GM18511 (cell line): ENCODE results near the gene SUMO2.
"Not testable (repeated sequence)": the region's sequence is repeated elsewhere in the genome, so short reads cannot be mapped to it uniquely, and the experiment has no call there.

Experiments
- ATAC-seq: cut with Tn5 transposase; IDR thresholded peaks from one replicate; pipeline ENCODE4 v1.9.1; 2021; ENCODE audit warnings: mild to moderate bottlenecking, moderate library complexity; ENCODE audit not compliant: unreplicated experiment

Gene SUMO2

GRCh38 chr17:75146592-75146991, 36.2 kb downstream of the SUMO2 start:
- no peak for ATAC-seq

DNA sequence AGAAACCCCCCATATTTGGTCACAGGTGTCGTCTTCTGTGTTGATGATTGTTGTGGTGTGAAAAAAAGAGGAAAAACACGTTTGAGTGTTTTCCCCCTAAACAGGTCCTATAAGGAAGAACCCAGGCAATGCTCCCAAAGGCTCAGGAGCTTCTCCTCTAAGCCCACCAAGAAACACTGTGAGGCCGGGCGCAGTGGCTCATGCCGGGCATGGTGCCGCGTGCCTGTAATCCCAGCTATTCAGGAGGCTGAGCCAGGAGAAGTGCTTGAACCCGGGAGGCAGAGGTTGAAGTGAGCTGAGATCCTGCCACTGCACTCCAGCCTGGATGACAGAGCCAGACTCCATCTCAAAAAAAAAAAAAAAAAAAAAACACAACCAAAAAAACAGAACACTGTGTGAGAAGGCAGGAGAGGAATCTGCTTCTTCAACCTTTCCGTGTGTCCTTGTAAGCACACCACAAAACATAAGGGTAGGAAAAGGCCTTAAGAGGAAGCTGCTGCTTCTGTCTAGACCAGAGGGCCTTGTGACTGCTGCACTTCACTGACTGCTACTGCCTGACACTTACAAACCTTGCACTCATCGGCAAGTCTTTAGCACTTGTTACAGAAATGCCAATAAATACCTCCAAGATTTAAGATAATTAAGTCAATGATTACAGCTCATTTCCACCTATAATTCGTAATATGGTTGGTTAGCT, 37.8 kb downstream of the SUMO2 start:
- ATAC-seq: no peak

DNA sequence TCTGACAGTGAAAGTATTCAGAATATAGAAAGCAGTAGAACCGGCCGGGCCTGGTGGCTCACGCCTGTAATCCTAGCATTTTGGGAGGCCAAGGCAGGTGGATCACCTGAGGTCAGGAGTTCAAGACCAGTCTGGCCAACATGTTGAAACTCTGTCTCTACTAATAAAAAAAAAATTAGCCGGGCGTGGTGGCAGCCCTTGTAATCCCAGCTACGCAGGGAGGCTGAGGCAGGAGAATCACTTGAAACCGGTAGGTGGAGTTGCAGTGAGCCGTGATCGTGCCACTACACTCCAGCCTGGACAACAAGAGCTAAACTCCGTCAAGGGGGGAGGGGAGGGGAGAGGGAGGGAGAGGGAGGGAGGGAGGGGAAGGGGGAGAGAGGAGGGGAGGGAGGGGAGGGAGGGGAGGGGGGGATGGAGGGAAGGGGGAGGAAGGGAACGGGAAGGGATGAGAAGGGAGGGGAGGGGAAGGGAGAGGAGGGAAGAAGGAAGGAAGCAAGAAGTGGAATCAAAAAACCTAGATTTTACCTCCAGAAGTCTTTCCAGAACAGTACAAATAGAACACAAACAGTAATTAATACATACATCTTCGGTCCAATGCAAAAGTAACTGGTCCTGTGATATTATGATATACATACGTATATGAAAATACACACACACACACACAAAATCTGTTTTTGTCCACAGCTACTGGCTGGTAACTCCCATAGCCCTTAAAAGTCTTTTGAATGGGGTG, 40.4 kb downstream of the SUMO2 start:
- ATAC-seq: no peak

- no peak for ATAC-seq
Observed at GRCh38 chr17:75138519-75138918, 44.2 kb downstream of the SUMO2 start.

DNA sequence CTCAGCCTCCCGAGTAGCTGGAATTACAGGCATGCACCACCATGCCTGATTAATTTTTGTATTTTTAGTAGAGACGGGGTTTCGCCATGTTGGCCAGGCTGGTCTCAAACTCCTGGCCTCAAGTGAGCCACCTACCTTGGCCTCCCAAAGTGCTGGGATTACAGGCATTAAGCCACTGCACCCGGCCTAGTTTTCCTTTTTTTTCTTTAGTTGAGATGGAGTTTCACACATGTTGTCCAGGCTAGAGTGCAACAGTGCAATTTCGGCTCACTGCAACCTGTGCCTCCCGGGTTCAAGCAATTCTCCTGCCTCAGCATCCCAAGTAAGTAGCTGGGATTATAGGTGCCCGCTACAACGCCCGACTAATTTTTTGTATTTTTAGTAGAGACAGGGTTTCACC, 45.0 kb downstream of the SUMO2 start:
- ATAC-seq: not testable (repeated sequence)

DNA sequence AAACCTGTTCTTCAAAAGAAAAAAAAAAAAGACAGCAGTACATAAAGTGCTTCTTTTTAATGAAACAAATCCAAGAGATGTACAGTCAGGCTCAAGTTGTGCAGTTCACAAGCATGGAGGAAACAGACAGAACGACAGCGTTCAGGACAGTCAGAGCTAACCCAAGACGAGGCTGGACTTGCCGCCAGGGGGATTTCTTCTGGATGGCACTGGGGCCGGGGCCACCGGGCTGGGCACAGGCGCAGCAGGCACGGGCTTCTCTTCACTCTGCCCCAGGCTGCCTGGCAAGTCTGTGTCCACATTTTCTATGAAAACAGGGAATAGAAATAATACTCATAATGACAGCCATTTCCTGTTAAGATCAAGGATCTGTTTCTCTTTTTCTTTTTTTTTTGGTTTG, 46.8 kb downstream of the SUMO2 start:
- no peak for ATAC-seq

DNA sequence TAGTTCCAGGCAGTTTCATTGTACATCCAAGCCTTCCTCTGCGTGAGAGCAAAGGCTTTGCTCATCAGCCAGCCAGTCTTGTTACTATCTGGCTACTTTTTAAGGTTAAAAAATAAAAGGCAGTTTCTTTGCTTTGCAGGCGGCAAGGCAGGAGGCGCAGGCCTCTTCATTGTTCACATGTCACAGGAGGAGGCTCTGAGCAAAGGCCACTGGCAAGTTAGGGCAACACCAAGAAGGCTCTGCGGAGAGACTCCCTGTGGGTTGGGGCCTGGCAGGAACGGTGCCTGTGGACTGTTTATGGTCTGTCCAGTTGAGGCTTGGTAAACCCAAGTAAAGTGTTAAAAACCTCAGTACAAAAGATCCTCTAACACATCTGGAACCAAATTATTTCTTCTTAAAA, 47.3 kb downstream of the SUMO2 start:
- ATAC-seq: no peak

DNA sequence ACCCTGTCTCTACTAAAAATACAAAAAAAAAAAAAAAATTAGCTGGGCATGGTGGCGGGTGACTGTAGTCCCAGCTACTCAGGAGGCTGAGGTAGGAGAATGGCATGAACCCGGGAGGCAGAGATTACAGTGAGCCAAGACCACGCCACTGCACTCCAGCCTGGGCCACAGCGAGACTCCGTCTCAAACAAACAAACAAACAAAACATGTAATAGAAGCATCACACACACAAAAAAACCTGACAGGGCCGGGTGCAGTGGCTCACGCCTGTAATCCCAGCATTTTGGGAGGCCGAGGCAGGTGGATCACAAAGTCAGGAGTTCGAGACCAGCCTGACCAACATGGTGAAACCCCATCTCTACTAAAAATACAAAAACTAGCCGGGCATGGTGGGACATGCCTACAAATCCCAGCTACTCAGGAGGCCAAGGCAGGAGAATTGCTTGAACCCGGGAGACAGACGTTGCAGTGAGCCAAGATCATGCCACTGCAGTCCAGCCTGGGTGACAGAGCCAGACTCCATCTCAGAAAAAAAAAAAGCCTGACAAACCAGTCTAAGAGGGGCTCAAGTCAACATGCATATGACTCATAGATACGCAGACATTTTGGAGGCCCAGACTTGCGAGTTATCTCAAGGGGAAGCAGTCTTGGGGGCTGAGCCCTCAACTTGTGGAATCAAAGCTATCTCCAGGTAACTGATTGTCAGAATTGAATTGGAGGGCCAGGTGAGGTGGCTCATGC, 49.0 kb downstream of the SUMO2 start:
- ATAC-seq: not testable (repeated sequence)

GRCh38 chr17:75133001-75133400, 49.8 kb downstream of the SUMO2 start:
- ATAC-seq: no peak

GRCh38 chr17:75132018-75133000, 50.5 kb downstream of the SUMO2 start:
- ATAC-seq: not testable (repeated sequence)

GRCh38 chr17:75131278-75132017, 51.3 kb downstream of the SUMO2 start, which contains the start of gene NT5C:
Gene NT5C (minus strand): TSS chr17:75131742. CDS start chr17:75131707, 35 bp downstream.
- ATAC-seq: peak; percentile 82

GRCh38 chr17:75130632-75131277, 52.0 kb downstream of the SUMO2 start:
- peak; percentile 32 for ATAC-seq

DNA sequence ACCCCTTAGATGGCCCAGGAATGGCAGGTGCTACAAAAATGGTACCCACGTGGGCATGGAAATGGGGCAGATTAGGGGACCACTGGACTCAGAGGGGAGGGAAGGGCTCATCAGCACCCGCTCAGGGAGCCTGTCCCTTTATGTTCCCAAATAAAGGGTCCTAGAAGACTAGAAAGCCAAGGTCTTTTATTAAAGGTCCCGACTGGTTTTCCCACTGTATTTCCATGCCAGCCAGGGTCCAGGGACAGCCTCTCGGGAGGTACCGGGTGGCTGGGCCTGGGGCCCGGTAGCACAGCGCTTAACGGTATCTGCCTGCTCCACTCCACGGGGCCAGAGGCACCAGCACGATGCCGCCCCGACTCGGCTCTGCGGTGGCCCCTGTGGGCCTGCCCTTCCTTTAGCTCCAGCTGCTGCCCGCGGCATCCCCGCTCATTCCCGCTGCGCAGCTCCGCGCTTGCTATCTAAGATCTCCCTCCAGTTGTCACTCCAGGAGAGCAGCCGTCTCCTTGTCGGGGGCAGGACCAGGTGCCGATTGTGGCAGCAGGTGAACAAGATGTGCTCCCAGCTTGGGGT, 52.6 kb downstream of the SUMO2 start:
- ATAC-seq: no peak

GRCh38 chr17:75129576-75129975, 53.2 kb downstream of the SUMO2 start:
- ATAC-seq: no peak

GRCh38 chr17:75128694-75129505, 53.9 kb downstream of the SUMO2 start:
- ATAC-seq: no peak

GRCh38 chr17:75127936-75128335, 54.8 kb downstream of the SUMO2 start:
- ATAC-seq: not testable (repeated sequence)

GRCh38 chr17:75126954-75127353, 55.8 kb downstream of the SUMO2 start:
- ATAC-seq: no peak

DNA sequence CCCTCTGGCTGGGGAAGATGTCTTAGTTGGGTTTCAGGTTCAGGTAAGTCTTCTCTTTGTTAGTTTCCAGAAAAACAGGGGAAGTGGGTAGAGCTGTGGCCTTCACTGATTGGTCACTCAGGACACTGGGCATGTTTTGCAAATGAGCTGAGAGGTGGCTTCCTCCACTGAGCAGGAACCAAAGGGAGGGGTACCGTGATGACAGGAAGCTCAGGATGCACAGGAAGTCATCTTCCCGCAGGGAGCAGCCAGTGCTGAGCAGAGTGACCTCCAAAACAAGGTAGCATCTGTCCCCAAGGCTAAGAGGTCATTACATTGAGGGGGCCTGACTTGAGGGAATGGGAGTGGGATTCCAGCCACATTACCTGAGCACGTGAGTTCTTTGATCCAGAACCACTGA, 56.8 kb downstream of the SUMO2 start:
- no peak for ATAC-seq
